NOMO-1 (cell line): ENCODE measurements around the gene MORF4L2.
"Not testable (repeated sequence)": the region's sequence is repeated elsewhere in the genome, so short reads cannot be mapped to it uniquely, and the experiment has no call there.

ENCODE experiments used
- DNase-seq, 2 experiments: peaks; one replicate each; lab custom pipeline; 2025; ENCODE audit not compliant: unreplicated experiment in 2 of 2; lab: John Stamatoyannopoulos, UW

MORF4L2 gene

DNA sequence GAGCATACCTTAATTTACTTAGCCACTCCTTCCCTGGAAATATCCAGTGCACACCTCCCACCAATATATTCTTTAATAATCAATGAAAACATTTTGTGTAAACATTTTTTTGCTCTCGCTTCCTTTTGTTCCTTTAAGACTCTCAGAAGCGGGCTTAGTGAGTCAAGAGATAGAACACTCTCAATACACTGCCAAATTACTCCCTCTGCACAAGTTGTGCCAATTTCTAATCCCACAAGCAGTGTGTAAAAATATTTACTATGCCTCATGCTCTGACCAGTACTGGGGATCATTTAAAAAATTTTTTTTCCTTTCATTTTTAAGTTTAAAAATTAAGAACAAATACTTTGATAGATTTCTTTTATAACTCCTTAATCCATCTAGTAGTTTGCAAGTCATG, 5.1 kb downstream of the MORF4L2 start:
- no peak for DNase-seq

GRCh38 chrX:103678199-103678993, 8.1 kb downstream of the MORF4L2 start:
- no peak for DNase-seq

DNA sequence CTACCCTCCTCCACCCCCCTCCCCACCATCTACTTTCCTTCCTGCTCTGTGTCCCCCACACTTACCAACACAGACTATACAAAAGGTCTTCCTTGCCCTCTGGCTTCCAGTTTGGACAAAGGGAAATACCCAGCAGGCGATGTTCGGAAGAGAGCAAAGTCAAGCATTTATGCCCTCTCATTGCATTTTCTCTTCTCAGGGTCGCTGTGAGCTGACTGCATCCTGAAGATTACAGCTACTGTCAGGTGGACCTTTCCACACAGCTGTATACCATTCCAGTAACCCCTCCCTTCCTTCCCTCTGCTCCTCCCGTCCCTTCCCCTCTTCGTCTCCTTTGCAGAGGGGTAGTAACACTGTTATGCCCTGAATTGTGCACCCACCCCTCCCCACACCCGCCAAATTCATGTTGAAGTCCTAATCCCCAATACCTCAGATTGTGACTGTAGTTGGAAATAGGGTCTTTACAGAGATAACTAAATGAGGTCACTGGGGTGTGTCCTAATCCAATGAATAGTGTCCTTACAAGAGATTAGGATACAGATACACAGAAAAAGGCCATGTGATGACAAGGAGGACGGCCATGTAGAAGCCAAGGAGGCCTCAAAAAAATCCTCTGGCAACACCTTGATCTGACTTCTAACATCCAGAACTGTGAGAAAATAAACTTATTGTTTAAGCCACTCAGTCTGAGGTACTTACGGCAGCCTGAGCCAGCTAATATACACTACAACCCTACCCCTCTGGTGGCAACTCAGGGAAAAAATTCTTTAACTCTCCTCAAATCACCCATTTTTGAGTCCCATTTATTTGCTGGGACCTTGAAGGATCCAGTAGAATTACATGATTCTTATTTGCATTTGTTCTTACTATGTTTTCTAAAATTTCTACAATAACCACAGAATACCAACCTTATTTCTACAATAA, 11.7 kb downstream of the MORF4L2 start:
- DNase-seq = no peak

DNA sequence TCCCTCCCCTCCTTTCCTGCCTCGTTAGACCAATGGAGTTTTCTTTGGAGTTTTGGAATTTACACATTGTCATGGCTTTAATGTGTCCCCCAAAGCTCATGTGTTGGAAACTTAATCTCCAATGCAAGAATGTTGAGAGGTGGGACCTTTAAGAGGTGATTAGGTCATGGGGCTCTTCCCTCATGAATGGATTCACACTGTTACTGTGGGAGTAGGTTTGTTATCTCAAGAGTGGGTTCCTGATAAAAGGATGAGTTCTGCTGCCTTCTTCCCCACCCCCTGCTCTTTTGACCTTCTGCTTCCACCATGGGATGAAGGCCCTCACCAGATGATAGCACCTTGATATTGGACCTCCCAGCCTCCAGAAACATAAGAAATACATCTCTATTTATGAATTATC, 16.8 kb downstream of the MORF4L2 start:
- no peak for DNase-seq

- DNase-seq = no peak
Observed at GRCh38 chrX:103666202-103667107, 20.0 kb downstream of the MORF4L2 start.

DNA sequence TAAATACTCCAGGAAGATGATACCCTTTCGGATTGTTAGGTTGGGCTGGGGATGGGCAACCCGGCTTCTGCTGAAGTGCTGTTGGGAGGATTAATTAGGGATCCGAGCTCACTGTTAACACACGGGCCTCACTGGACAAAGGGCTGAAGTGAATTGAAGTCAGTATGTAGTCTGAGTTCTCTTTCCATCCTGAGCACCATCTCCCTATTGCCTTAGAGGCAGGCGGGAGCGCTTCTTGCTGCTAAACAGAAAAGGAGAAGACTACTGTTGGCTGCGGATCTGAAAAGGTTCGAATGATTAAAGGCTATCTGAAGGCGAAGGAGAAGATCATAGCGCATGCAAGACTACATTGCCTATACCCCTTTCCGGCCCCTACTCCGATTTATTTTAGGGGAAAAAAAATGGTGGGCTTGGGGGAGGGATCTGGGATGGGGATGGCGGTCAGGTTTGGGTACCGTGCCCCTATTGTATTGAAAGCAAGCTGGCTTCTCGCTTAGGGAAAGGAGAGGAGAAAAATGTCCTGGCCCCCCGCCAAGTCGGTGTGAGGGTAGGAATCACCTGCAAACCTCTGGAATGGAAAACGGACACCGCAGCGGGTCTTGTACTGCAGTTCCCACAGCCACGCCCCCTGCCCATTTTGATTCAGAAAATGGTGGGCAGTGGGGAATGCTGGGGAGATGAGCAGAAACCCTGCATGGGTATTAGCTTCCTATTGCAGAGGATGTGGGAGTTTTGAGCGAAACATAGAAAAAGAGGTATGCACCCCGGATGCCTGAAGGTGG, 22.3 kb downstream of the MORF4L2 start:
- no peak for DNase-seq

GRCh38 chrX:103659460-103659859, 27.0 kb downstream of the MORF4L2 start:
- DNase-seq = not testable (repeated sequence)

DNA sequence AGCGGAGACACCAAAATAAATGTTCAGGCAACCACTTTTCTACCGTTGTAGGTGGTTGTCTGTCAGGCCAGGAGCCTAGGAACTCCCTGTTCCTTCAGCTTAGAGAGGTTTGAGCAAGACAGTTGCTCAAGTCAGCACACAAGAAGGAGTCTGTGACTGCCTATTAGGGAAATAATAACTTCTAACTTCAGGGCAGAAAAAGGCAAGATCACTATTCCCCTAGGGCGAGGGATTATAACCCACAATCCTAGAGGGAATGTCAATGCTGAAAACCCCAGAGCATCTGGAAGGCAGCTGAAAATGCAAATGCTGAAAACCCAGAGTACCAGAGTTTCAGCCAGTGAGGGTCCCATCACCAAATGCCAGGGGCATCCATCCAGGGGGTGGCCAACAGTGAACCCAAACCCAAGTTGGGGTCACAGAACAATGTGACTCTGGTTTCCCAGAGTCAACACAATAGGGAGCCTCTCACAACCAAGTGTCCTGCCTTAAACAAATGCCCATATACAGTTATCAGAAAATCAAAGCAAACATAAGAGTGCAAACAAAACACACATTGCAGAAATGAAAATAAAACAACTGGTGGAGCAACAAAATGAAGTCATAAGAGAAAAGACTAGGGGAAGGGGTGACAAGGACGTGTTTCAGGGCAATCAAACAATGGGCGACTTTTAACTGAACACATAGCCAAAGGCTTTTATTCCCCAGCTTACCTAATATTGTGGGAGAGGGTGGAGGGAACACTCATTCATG, 27.6 kb downstream of the MORF4L2 start:
- no peak for DNase-seq

DNA sequence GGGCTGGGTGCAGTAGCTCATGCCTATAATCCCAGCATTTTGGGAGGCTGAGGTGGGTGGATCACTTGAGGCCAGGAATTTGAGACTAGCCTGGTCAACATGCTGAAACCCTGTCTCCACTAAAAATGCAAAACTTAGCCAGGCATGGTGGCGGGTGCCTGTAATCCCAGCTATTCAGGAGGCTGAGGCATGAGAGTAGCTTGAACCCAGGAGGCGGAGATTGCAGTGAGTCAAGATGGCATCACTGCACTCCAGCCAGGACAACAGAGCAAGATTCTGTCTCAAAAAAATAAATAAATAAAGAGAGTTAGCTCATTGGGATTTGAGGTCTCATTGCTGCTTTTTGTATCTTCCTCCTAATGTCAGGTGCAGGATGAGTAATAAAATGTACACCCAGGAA, 29.4 kb downstream of the MORF4L2 start:
- not testable (repeated sequence) for DNase-seq

DNA sequence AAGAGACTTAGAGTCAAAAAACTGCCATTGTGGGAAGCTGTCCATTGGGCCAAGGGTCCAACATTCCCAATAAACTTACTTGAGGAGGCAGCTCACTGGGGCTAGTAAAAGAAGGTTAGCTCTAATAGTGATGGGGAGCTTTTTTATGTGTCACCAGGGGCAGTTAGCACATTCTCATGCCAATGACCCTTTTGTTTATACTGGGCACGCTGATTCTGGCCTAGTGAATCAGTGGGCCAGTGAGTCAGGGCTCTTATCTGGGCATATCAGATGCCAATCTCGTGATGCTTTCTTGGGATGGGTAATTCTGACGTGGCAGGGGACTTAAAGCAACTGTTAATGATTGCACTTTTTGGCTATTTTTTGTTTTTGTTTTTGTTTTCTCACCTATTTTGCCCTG, 29.9 kb downstream of the MORF4L2 start:
- no peak for DNase-seq

DNA sequence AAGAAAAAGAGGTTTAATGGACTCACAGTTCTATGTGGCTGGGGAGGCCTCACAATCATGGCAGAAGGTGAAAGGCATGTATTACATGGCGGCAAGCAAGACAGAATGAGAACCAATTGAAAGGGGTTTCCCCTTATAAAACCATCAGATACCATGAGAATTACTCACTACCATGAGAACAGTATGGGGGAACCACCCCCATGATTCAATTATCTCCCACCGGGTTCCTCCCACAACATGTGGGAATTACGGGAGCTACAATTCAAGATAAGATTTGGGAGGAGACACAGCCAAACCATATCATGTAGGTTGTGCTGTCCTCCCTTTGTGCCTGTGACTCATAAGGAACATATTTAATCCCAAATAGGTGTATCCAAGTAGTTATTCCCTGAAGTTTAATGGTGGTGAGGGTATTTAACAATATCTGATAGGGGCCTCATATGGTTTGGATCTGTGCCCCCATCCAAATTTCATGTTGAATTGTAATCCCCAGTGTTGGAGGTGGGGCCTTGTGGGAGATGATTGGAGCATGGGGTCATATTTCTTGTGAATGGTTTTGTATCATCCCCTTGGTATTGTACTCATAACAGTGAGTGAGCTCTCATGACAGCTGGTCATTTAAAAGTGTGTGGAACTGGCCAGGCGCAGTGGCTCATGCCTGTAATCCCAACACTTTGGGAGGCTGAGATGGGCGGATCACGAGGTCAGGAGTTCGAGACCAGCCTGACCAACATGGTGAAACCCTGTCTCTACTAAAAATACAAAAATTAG, 31.1 kb downstream of the MORF4L2 start:
- DNase-seq = not testable (repeated sequence)

GRCh38 chrX:103651151-103651773, 35.2 kb downstream of the MORF4L2 start:
- no peak for DNase-seq

DNA sequence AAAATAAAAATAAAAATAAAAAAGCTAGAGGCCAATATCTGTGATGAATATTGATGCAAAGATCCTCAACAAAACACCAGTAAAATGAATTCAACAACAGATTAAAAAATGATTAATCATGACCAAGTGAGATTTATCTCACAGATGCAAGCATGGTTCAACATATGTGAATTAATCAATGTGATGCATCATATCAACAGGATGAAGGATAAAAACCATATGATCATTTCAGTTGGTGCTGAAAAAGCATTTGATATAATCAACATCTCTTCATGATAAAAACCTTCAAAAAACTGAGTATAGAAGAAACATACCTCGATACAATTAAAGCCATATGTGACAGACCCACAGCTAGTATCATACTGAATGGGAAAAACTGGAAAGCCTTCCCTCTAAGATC, 38.9 kb downstream of the MORF4L2 start:
- no peak for DNase-seq

DNA sequence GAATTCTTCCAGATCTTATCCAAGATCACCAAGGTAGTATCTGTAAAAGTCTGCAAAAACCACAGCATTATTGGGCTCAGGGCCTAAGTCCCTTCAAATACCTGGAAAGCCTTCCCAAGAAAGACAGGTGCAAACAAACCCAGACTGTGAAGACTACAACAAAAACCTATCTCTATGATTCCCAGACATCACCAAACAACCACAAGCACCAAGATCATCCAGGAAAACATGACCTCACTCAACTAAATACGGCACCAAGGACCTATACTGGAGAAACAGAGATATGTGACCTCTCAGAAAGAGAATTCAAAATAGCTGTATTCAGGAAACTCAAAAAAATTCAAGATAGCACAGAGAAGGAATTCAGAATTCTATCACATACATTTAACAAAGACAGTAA, 42.4 kb downstream of the MORF4L2 start:
- no peak for DNase-seq

GRCh38 chrX:103640401-103641155, 45.9 kb downstream of the MORF4L2 start:
- DNase-seq = no peak

DNA sequence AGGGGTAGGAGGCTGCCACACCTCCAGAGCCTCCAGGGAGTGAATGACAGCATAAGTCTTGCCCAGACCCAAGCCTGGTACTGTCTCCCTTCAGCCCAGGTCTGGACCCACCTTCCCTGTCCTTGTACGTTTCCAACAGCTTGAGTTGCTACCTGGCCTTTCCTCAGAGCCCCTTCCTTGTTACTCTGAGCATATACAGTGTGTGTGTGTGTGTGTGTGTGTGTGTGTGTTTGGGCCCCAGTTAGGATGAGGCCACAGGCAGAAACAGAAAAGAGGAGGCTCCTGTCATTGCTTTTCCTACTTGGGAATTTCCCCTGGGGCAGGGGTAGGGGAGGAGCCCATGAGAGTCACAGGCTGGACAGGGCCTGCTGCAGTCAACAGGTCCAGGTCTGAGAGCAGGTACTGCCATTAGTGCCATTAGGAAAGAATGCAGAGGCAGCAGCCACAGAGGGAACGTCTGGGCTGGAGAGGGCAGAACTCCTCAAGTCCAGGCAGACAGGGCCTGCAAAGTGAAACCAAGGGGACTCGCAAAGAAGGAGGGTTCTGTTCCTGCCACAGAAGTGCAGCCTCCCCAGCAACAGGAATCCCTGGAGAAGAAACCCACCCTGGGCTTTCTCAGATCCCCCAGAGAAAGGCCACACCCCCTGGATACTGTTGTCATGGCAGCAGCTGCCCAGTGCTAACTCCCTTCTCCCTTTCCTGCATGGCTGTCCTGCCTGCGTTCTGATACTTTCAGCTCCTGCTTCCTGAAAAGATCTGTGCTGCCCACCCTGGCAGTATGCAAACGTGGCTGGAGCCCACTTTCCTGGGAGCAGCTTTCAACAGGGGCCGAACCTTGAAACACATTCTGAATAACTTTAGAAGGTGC, 47.8 kb downstream of the MORF4L2 start:
- DNase-seq = not testable (repeated sequence)
